Inflammatory macrophage treated with lipopolysaccharide for 1 hour (primary cell): Measurements from ENCODE around the gene CROCC.
"Not testable (repeated sequence)": the region's sequence is repeated elsewhere in the genome, so short reads cannot be mapped to it uniquely, and the experiment has no call there.

Experiments
- DNase-seq, 2 donors: peaks; one replicate each; pipeline ENCODE4 v3.0.0-alpha.2; 2020 to 2022

CROCC gene

DNA sequence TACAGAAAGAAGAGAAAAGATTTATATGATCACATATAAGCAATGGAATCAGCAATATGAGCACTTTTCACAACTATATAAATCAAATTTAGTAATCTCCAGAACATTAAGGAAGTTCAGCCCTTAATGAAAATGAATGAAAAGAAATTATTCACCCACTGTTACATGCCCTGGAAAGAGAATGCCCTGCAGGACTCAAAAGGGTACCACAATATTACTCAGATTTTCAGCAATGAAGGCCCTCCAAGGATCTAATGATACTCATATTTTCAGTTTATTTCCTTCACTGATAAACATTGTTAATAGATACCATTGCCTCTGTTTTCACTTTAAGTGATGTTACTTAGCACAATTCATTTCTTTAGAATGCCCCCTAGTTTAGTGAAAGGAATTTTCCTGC lies 23.4 kb upstream of the CROCC start:
- not testable (repeated sequence) for DNase-seq

DNA sequence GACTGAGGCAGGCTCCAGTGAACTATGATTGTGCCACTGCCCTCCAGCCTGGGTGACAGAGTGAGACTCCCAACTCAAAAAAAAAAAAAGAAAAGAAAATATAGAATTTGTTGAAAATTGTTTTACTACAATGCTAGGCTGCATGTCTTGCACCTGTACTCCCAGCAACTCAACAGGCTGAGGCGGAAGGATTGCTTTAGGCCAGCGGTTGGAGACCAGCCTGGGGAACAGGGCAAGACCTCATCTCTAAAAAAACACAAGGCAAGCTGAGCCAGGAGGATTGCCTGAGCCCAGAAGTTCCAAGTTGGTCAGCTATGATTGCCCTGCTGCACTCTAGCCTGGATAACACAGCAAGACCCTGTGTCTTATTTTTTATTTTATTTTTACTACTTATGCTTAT lies 22.7 kb upstream of the CROCC start:
- not testable (repeated sequence) for DNase-seq

DNA sequence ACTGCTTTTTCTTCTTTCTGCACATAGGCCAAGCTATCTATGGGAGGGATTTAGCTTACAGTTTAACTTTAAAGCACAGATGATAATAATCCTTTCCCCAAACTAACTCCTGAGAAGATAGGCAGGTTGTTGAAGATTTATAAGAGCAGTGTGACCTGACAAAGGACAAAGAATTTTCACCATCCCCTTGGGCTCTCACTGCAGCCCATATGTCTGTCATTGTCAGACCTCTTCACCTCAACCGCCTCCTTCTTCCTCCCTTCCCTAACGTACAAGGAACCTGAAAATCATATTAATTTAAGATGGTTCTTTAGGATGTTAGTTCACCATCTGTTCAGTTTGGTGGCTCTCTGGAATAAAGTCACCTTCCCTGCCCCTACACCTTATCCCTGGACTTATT lies 21.0 kb upstream of the CROCC start:
- no peak for DNase-seq

DNA sequence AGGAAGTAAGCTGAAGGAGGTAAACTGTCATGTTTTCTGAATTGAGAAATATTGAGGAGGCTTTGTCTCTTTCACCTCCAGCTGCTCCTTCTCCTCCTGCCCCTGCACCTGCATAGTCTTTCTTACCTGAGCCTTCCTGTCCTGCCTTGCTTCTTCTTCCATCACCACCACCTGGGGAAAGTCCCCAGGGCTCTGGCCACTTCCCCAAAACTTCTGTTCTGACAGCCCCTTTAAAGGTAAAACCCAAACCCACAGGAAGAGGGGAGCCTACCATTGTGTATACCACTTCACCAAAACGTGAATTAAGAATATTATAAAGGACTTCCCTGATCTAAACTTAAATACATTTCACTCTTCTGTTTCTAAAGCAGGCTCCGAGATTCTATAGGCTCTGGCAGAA lies 20.4 kb upstream of the CROCC start:
- not testable (repeated sequence) for DNase-seq

DNA sequence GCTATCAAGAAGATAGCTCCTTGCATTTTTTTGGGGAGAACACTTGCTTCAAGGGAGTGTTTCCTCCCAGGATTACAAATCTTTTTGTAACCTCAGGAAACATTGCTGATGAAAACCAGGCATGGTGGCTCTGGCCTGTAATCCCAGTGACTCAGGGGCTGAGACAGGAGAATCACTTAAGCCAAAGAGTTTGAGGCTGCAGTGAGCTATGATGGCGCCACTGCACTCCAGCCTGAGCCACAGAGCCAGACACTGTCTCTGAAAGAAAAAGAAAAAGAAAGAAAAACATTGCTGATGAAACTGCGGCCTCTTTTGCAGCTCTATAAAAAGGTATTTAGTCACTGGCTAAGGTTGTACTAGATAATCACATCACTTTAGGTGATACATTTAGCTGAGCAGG lies 18.7 kb upstream of the CROCC start:
- DNase-seq = no peak

DNA sequence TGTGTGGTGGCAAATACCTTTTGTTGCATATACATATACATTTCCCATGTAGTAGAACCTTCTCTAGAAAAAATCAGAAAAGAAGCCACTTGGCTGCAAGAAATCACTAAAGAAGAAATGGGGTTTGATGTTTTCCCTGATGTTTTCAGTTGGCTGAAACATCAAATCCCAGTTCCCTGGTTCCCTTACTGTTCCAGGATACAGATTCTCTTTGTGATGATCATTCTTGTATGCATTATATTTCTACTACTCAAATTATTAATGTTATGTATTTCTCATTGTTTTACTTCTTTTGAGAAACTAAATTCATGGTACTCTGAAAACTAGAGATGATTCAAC lies 18.3 kb upstream of the CROCC start:
- no peak for DNase-seq

DNA sequence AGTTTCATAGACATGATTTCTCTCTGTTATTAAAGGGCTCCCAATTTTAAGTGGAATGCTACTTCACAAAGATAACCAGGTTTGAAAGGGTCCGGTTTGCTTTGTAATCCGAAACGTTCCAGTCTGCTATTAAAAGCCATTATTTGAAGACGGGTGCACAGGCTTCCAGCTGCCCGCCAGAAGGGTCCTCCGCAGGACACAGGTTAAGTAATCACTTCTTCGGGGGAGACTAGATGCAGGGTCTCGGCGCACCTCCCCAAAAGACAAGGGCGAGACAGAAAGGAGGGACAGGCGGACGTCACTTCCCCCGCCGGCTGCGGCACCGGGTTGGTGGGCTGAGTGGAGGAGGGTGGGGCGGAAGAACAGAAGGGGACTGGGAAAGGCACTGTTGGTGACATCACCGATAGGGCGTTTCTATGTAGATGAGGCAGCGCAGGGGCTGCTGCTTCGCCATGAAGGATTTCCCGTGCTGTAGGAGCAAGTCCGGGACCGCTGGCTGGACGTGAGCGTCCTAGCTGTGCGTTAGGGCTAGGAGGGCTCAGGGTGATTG lies 17.1 kb upstream of the CROCC start:
- peak; percentile 98 to 100 for DNase-seq

DNA sequence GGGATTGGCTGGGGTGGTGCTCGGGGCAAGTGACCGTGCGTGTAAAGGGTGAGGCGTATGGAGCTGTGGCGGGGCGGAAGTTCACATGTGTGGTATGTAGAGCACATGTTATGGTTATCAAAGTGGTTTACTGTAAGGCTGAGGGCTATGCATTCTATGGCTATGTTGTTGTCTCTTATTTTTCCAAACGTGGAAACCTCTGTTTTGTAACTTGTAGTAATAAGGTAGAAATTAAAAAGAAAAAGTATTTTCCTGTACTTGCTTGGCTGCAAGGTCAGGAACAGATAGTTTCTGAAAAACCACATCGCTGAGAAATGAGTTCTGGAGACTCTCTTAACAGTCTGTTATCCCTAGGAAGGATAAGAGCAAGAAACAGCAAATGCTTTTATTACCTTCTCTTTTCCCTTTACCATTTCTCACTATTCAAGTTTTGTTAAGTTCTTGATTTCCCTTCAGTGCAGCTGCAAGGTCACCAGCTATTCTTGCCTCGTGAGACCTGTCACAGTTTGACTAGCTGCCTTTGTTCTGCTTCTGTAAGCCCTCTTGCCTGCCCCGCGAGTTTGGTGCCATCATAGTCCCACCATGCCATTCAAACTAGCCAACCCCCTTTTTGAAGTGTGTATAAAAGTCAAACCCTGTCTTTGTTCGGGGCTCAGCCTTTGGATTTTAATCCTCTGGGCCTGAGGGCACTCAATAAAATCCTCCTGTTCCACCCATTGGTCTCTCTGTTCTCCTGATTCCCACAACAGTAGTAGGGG lies 16.4 kb upstream of the CROCC start:
- DNase-seq = peak; percentile 78 to 83

DNA sequence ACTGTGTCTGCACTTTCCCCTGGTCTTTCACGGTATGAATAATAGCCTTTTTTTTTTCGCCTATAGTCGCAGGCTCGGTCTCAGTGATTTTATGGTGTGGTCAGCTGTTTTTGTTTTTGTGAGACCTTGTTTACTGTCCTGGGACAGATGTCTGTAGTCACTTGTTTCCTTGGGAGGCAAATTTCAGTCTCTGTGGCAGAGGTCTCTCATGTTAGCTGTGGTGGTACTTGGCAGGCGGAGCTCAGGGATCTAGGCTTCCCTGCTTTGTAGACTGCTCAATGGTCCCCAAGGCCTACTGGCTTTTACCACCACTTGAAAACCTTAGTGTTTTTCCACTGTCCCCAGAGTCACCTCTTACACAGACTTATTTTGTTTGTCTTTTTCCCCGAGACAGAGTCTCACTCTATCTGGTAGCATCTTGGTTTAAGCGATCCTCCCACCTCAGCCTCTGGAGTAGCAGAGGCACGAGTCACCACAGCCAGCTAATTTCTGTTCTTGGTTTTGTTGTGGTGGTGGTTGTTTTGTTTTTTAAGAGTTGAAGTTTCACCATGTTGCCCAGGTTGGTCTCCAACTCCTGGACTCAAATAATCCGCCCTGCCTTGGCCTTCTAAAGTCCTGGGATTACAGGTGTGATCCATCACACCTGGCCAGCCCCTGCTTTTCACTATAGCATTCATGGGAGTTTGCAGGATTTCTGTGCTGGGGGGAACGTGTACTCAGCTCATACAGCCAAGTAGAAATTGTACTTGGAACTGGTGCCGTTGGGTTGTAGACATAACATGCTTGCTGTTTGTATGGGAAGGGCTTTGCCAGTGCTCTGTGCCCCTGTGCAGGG lies 15.6 kb upstream of the CROCC start:
- DNase-seq = no peak

DNA sequence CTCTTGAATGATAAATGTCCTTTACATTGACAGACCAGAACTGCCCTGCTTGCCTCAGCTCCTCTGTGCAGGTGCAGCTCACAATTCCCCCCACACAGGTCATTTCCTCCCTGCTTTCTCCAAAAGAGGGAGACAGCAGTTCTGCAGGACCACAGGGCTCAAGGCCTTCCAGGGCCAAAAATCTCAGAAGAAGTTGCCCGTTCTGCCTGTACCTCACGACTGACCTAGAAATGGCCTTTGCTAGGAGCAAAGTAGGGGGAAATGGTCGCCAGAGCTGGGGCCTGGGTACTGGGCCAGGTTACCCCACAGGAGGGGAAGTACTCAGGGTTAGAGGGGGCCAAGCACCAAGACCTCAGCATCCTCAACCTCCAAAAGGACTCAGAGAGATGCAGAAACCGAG lies 14.9 kb upstream of the CROCC start:
- DNase-seq = no peak

DNA sequence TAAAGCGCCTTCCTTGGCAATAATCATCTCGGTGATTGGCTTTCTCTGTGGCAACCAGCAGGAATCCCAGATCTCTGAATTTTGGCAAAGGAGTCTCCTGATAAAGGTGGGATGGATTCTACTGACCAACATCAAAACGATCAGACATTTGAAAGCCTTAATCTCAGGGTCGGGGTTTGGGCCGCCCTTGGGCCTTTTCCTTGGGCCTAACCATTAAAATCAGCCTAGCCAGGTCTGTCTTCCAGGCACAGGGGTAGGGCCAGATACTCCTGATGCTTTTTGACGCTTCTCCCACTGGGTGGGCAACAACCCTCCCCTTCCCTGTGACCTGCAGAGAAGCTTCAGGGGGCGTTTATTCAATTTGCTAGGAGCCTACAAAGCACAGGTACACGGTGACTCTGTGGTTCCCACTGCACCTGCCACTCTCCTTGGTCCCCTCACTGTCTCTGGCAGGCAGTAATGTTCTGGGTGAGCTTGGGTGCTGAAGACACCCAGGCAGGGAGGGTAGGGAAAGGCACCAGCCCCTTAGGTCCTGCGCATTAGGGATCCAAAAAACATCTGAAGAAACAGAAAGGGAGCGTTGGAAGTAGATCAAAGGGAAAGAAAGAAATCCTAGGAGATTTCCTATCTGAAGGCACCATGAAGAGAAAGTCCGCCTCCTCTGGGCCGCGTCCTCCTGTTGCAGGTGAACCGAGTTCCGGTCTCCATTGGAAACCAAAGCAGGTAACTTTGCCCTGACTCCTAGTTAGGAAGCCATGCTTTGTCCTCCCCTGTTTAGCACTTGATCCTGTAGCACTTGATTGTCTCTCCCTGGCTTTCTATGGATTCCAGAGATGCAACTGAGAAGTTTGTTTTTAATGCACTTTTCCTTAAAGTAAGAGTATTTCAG lies 13.6 kb upstream of the CROCC start:
- DNase-seq = no peak

DNA sequence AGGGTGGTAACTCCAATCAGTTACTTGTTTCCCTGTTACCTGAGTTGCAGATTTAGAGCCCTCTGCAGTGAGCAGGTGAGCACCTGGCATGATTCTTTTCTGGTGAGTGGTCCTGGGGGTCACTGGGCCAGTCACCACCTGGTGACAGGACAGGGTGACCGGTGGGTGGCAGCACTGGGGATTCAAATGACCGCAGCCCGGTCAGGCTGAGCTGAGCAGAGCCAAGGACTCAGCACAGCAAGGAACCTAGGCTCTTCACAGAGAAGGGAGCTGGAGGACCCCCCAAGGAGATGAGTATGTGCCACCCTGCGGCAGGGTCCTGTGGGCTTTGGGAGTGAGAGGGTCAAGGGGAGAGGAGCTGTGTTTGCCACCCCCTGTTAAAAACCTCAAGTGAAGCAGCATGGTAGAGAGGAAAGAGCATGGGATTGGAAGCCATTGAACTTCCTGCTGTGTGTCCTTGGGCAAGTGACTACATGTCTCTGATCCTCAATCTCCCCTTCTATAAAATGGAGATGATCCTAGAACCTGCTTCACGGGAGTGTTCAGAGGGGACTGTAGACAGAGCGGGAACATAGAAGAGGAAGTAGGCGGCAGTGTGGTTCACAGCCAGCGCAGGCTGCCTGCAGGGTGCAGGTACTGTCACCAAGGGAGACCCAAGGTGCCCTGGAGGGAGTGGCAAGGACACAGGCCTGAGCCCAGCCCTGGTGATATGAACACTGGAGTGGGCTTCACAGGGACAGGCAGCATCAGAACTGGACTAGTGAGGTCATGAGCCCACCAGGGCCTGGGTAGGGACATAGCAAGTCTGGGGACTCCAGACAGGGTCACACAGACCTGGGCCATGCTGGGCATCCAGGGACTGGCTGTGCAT lies 9.6 kb upstream of the CROCC start:
- not testable (repeated sequence) for DNase-seq

DNA sequence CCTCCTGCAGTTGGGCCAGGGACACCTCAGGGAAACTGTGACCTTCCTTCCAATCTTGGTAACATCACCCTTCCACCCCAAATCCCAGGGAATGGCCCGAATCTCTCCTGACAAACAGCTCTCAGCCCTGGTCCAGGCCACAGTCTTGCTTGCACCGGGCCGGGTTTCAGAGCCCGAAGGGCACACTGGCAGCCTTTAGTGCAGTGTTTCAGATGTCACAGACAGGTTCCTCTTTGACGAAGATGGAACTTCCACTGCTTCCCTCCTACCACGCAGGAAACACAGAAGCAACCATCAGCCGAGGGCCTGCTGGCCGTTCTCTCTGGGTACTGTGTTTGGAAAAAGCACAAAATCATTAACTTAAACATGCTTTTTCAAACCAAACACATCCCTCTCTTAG lies 9.0 kb upstream of the CROCC start:
- DNase-seq = peak; percentile 65 to 67

DNA sequence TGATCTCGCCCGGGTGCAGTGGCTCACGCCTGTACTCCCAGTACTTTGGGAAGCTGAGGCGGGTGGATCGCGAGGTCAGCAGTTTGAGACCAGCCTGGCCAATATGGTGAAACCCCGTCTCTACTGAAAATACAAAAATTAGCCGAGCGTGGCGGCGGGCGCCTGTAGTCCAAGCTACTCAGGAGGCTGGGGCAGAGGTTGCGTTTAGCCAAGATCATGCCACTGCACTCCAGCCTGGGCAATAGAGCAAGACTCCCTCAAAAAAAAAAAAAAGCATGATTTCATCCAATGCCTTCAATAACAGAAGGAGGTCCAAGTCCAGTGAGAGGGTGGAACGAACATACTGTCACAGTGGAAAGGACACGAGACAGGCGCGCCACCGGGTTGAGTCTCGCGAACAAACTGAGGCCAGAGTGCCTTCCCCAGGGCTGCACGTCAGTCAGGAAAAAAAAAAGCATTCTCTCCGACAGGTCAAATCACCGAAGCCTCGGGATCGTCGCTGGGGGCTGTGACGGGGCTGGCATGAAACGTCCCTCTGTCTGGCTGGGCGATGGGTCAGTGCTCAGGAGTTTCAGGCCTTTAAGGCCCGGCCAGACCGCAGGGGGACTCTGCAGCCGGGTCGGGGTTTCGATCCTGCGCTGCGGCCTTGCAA lies 8.4 kb upstream of the CROCC start:
- no peak for DNase-seq

DNA sequence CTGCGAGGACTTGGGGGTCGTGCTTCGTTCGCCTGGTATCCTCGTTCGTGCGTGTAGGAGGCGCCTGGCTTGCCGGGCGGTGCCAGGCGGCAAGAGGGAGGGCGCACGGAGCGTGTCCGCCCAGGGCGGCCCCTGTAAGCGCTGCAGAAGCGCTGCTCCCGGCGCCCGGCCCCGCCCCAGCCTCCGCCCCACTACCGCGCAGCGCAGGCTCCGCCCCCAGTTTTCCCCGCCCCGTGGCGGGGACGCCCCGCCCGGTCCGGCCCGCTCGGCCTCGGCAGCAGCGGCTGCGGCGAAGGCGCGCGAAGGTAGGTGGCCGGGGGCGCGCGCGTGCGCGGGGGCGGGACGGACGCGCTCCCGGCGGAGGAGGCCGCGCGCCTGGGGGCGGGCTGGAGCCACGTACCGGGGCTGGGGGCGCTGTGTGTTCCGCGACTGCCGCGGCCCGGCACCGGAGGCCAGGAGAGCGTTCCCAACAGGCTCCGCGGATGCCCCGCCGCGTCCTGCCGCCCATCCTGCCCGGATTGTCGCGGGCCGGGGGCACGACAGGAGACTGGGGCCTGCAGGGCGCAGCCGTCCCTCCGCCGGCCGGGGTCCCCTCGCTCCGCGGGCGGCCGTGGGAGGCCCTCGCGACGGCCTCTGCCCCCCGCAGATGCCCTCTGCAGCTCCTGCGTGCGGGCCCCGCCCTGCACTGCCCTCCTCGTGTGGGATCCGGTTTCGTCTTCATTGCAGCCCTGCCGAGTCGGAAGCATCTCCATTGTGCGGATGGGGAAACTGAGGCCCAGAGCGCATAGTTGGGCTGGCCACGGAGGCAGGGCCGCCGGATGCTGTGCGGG lies 7.7 kb upstream of the CROCC start:
- DNase-seq = peak; percentile 85 to 94

DNA sequence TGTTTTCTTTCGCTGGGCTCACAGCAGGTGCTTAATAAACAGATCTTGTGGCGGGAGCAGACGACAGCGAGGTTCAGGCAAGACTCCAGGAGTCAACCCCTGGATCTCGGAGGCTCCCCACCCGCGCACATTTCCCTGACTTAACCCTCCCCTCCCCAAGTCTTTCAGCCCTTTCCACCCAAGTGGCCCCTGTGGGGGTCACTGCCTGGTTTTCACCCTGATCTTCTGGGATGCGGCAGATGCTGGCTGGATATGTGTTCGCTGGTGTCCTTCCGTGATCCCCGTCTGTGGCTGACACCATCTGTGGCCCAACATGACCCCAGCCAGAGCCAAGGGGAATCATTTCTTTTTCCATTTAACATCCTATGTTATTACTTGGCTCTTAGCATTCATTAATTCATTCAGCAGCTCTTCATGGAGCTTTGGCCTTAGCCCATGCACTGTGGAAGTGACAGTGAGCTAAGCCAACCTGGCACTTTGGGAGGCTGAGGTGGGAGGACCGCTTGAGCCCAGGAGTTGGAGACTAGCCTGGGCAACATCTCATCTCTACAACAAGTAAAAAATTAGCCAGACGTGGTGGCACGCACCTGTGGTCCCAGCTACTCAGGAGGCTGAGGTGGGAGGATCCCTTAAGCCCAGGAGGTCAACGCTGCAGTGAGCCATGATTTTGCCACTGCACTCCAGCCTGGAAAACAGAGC lies 6.7 kb upstream of the CROCC start:
- not testable (repeated sequence) for DNase-seq

DNA sequence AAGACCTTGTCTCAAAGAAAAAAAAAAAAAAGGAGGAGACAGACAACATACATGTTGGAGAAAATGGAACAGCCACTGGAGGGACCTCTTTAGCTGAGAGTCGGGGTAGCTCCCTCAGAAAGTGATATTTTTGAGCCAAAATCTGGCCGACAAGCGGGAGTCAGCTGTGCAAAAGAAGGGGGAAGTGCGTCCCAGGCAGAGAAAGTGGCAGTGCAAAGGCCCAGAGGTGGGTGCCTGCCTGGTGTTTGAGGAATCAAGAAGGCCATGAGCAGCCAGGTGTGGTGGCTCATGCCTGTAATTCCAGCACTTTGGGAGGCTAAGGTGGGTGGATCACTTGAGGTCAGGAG lies 6.1 kb upstream of the CROCC start:
- DNase-seq = no peak

DNA sequence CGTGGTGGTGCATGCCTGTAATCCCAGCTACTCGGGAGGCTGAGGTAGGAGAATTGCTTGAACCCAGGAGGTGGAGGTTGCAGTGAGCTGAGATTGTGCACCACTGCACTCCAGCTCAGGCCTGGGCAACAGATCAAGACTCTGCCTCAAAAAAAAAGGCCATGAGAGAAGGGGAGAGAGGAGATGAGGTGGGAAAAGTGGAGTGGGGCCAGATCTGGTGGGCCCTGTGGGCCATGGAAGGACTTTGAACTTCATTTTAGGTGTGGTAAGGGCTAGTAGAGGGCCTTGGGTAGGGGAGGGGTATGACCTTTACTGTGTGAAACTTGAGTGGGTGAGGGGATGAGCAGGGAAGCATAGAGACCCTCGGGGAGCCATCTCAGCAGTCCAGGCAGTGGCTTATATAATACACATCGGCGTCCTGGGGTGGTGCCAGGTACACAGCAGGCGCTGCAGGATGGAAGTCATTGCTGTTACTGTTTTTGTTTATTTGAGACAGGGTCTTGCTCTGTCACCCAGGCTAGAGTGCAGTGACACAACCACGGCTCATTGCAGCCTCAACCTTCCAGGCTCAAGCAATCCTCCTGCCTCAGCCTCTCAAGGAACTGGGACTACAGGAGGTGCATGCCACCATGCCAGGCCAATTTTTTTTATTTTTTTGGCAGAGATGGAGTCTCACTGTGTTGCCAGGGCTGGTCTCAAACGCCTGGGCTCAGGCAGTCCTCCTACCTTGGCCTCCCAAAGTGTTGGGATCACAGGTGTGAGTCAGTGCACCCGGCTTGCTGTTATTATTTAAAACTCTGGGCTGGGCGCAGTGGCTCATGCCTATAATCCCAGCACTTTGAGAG lies 5.5 kb upstream of the CROCC start:
- DNase-seq = not testable (repeated sequence)

DNA sequence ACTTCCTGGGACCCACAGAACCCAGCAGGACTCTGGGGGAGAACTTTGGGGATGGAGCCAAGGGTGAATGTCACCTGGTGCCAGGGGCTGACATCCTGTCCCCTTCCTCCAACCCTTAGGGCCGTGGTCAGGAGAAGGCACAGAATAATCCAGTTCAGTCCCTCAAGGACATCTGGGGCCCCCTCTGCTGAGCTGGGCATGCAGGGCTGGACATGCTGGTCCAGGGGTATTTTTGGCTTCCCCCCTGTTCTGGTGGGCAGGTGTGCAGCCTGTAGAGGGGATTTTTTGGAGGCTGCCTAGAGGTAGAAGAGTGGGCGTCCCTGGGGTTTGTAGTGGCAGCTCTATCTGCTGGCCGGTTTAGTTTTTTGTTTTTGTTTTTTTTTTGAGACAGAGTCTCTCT lies 3.4 kb upstream of the CROCC start:
- DNase-seq = no peak
